Stimulated activated CD4-positive, alpha-beta T cell treated with anti-CD3 and anti-CD28 coated beads, Interleukin-15, amount 100 ng/mL, for 48 hours (primary cell): Measurements from ENCODE around the gene MEGF6.

Experiments used
- DNase-seq, 2 donors: peaks; one replicate each; pipeline ENCODE4 v3.0.0-alpha.2; 2020; ENCODE audit warnings: low read depth in 2 of 2

MEGF6 gene

DNA sequence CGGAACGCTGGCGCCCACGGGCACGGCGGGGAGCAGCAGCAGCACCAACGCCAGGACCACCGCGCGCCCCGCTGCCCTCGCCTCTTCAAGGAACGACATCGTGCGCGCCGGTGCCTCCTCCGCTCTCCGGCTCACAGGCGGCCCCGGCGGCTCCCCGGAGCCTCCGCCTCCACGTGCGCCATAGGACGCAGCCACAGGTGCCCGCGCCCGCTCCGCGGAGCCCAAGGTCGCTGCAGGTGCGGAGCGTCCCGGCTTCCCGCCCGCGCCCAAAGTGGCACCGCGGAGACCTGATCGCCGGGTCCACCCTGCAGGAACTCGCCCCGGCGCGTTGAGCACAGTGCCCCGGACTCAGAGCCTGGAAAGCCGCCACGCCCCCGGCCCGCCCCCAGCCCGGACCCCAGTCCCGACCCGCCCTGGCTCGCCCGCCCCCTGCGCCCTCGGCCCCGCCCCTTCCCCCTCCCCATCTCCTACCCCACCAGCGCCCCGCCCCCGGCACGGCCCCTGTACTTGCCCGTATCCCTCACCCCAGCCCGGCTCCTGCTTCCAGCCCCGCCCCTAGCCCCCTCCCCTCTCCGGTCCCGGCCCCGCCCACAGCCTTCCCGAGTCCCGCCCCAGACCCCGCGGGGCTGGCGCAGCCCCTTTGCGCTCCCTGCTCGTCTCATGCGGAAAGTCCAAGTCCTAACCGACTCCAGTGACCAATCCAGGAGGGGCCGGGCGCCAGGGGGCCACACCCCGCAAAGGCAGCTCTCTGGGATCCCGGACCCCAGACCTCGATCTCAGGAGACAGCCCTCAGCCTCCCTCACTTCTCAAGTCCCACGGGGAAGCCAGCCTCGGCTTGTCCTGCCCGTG is at the start of gene MEGF6:
TSS of gene MEGF6 (minus strand) at position 339 of the 850 bp plus-strand sequence. CDS start at position 99, 240 bp downstream.
- peak in 1 of 2 donors; percentile 41 for DNase-seq

DNA sequence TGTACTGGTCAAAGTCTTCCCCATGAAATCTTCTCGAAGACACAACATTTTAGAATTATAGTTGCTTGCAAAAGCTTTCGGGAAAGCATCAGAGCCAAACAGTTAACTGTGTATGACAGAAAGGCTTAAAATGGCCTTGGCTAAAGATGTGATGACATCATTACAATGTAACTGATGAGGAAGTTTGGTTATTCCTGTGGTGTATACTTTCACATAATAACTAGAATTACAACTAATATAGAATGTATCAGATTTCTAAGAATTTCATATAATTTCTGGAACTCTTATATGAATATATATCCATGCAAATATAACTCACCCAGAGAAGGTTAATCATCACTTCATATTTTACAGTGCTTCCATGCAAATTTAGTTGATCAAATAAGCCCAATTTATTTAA is 49.4 kb upstream of the MEGF6 start:
- DNase-seq = no peak

DNA sequence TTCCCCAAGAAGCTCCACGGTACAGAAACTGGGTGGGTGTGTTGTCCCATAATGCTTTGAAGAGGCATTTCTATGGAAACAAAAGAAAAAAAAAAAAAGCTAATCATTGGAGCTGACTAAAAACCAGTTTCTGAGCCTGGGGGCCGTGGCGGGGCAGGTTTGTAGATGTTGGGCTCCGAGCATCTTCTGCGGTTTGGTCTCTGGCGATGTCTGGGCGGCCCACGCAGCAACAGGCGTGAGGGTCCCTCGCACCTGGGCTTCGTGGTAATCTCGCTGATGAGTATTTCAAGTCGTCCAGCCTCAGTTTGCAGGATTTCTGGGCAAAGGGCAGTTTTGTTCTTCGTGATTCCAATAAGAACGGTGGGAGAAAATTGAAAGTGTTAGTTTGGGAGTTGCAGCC is 47.8 kb upstream of the MEGF6 start:
- no peak for DNase-seq

DNA sequence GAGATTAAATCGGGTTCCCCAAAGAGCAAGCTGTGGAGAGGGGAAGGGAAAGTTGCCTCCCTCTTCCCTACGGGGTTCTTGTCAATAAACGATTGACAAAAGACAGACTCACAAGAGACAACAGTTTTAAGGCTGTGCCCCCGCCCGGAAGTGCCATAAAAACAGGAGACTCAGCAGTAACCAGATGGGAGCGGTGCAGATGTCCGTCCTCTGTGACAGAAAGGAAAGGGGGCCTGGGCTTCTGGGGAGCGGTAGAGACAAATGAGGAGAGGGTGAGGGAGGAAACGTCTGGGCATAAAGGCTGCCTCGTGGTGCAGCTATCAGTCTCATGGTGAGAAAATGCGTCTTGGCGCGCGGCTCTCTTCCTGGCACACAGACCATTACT is 46.9 kb upstream of the MEGF6 start:
- no peak for DNase-seq

GRCh38 chr1:3657578-3658230 is 46.4 kb upstream of the MEGF6 start:
- no peak for DNase-seq

- DNase-seq = no peak
Measured at GRCh38 chr1:3657096-3657475, 45.8 kb upstream of the MEGF6 start.

DNA sequence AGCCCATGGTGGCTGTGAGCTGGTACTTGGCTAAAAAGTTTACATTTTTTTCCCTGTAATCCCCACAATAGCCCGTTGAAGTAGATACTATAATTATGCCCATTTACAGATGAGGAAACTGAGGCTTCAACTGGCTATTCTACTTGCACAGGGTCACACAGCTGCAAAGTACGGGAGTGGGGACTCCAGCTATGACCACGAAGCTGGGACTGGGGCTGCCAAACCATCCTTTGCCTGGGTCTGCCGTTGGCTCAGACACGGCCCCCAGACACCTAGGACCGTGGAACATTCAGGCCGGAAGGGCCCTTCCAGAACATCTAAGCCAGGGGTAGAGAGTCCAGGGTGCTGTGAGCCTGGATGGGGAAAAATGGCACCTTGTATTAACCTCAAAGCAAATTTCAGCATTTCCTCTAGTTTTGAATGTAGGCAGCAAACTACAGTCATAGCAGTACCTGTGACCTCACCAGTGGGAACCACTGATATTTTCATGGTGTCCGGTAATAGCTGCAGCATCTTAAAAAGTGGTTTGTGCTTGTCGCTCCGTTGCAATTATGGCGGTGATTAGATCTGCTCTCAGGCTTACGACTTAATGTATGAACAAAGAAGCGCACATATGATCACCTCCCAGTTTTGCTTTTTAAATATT is 45.3 kb upstream of the MEGF6 start:
- DNase-seq = no peak

DNA sequence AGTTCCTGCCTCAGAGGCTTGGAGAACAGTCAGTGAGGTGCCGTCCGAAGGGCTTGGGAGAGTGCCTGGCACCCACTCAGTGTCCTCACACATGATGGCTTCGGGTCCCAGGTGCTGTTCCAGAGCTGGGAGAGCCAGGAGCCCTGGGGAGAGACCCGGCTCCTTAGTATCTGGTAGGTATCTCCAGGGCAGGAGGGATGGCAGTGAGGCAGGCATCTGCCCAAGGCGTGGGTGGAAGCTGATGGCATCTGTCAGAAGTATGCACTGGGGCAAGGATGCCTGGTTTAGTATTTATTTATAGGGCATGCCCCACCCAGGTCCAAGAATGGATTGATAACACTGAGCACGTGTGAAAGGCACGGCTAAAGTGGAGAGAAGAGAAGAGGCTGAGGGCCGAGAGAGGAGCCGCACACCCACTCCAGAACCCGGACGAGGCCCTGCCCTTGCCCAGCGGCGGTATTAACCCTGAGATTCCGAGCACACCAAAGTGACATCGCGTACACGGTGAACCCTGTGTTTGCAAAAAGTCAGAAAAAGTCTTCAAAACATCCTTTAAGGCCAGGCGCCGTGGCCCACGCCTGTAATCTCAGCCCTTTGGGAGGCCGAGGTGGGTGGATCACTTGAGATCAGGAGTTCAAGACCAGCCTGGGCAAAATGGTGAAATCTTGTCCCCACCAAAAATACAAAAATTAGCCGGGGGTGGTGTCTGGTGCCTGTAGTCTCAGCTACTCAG is 43.4 kb upstream of the MEGF6 start:
- no peak for DNase-seq

- no peak for DNase-seq
Measured at GRCh38 chr1:3653286-3653618, 41.9 kb upstream of the MEGF6 start.

- DNase-seq = no peak
Measured at GRCh38 chr1:3652548-3653285, 41.4 kb upstream of the MEGF6 start.

DNA sequence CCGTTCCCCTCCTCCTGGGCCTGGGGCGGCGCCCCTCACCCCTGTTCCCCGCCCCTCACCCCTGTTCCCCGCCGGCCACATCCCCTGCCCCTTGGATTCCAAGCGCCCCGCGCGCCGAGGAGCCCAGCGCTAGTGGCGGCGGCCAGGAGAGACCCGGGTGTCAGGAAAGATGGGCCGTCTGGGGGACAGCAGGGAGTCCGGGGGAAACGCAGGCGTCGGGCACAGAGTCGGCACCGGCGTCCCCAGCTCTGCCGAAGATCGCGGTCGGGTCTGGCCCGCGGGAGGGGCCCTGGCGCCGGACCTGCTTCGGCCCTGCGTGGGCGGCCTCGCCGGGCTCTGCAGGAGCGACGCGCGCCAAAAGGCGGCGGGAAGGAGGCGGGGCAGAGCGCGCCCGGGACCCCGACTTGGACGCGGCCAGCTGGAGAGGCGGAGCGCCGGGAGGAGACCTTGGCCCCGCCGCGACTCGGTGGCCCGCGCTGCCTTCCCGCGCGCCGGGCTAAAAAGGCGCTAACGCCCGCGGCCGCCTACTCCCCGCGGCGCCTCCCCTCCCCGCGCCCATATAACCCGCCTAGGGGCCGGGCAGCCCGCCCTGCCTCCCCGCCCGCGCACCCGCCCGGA is 40.7 kb upstream of the MEGF6 start, which contains the start of gene TP73:
TSS of gene TP73 (plus strand) at position 587 of the 618 bp plus-strand sequence. CDS start 29,850 bp downstream, outside the sequence.
- no peak for DNase-seq

DNA sequence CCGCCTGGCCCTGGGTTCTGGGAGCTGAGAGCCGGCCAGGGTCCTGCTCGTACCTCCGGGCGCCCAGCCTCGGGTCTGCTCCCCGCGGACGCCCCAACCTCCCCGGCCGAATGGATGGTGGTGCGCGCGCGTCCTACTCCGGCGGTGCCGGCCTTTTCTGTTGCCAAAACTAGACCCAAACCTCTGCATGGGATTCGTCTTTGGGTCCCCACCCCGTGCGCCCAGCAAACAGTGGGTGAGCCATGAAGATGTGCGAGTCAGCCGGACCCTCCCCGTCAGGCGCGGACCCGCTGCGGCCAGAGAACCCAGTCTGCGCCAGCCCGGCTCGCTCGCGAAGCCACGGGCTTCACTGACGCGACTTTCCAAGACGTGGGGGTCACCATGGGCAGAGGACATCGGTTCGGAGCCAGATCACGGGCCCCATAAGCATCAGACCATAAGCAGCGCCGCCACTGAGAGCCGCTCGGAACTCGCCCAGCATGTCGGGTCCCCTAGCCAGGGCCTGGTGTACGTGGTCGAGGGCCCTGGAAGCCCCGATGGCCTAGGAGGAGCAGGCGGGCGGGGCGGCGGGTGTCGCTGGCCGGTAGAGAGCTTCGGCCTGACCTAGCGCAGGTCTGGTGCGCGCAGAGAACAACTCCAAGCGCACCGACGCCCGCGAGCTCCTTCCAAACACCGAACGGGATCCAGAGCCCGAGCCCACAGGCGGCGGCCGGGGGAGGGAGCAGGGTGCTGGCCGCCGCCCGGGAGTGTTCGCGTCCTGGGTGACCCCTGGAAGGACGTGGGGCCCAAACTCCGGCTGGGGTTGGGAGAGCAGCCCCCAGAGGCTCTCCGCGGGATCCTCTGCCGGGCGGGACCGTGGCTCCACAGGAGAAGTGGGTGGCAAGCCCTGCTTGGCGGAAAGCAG is 40.0 kb upstream of the MEGF6 start:
- no peak for DNase-seq

GRCh38 chr1:3650248-3651025 is 39.1 kb upstream of the MEGF6 start:
- no peak for DNase-seq

GRCh38 chr1:3649342-3650247 is 38.3 kb upstream of the MEGF6 start, which contains the start of gene WRAP73:
Gene WRAP73, minus strand, starts transcription at chr1:3650103. Its CDS starts 104 bp downstream, at chr1:3649999.
- DNase-seq = peak; percentile 85 to 88

DNA sequence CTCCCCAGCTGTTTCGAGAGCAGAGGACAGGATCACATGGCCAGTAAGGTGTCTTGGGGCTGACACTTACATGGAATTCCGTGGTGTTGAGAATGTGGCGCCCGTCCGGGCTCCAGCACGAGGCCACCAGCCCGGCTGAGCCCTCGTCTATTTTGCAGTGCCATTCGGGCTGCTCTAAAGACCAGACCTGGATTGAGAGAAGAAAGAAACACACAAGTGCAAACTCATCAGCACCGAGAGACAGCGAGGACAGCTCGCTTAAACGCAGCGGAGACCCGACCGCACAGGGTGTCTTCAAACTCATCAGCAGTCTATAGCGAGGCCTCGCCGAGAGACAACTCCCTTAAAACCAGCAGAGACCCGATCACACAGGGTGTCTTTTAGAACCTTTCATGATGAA is 35.3 kb upstream of the MEGF6 start:
- DNase-seq = no peak

DNA sequence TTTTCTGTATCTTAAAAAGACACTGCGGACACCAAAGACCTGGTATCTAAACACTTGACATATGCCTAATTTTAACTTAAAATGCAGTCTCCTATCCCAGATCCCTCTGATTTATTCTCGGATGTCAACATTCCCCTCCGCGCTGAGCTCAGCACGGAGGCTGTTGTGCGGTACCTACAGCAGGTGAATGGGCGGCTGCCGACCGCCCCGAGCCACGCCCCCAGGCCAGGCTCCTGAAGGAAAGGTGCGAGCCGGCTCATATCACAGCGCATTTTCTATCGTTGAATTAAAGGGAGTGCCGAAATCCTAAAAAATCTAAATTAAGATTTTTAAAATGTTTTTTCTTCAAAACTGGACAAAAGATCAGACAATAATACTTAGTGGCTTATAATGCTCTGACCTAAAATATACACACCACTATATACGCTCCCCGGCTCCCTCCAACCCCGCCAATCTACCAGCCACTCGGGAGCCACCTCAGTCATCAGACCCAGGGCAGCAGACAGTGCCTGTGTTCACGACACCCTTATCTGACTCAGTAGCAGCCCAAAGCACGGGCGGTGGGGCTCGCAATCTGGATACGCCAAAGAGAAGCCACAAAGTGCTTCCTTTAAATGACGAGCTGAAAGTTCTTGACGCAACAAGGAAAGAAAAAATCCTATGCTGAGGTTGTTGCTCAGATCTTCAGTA is 34.5 kb upstream of the MEGF6 start:
- DNase-seq = no peak

- no peak for DNase-seq
Measured at GRCh38 chr1:3645247-3645646, 33.9 kb upstream of the MEGF6 start.
